HepG2 (cell line): ENCODE measurements around the gene RCE1. TPM values are rescaled to one million over a fixed set of nuclear protein-coding genes. Genes with fewer than 3 reads are reported as not detected.

Source experiments
- DMAP1 ChIP-seq: IDR thresholded peaks from 2 replicates; pipeline ENCODE4 v1.6.1; 2016
- ETV6 ChIP-seq: sonication (generic); formaldehyde crosslinking; conservative IDR thresholded peaks from 2 replicates; pipeline ENCODE4 v1.4.0; 2020; ENCODE audit warnings: missing genetic modification reagents
- KDM4B ChIP-seq: sonication (generic); formaldehyde crosslinking; IDR thresholded peaks from 2 replicates; pipeline ENCODE4 v1.4.0; 2020; ENCODE audit warnings: missing genetic modification reagents
- KDM6A ChIP-seq: IDR thresholded peaks from 2 replicates; pipeline ENCODE4 v1.6.1; 2016; ENCODE audit warnings: low read depth
- KLF9 ChIP-seq: IDR thresholded peaks from 2 replicates; pipeline ENCODE4 v1.6.1; 2016; ENCODE audit warnings: low read depth
- NCOA1 ChIP-seq: sonication (generic); formaldehyde crosslinking; IDR thresholded peaks from 2 replicates; pipeline ENCODE4 v1.9.0; 2021; ENCODE audit warnings: missing genetic modification reagents
- SALL2 ChIP-seq: sonication (generic); formaldehyde crosslinking; IDR thresholded peaks from 2 replicates; pipeline ENCODE4 v1.8.1; 2023; ENCODE audit warnings: mild to moderate bottlenecking, missing genetic modification reagents, inconsistent platforms
- SMAD9 ChIP-seq: sonication (generic); formaldehyde crosslinking; IDR thresholded peaks from 2 replicates; pipeline ENCODE4 v1.5.1; 2020; ENCODE audit warnings: mild to moderate bottlenecking, missing genetic modification reagents
- SOX5 ChIP-seq: IDR thresholded peaks from 2 replicates; pipeline ENCODE4 v1.6.1; 2016; ENCODE audit warnings: borderline replicate concordance
- SRF ChIP-seq: IDR thresholded peaks from 2 replicates; pipeline ENCODE4 v1.6.1; 2011; ENCODE audit warnings: mild to moderate bottlenecking, low read depth, low read length, moderate library complexity
- SRSF9 ChIP-seq: fragments of 200-400 bp; formaldehyde crosslinking; IDR thresholded peaks from 2 replicates; pipeline ENCODE4 v1.6.1; 2018; ENCODE audit warnings: borderline replicate concordance, mild to moderate bottlenecking, low read depth, low read length; ENCODE audit not compliant: insufficient read depth, poor library complexity, severe bottlenecking
- TCF12 ChIP-seq, 2 experiments: fragments of 450-650 bp in 1 of 2; sonication (generic) in 1 of 2; formaldehyde crosslinking in 1 of 2; IDR thresholded peaks; 2 replicates each; pipeline versions ENCODE4 v1.6.1 to v1.8.0; 2017 to 2022; ENCODE audit warnings: antibody characterized with exemption in 1 of 2, mild to moderate bottlenecking in 1 of 2, missing genetic modification reagents in 1 of 2, moderate library complexity in 1 of 2
- ZIK1 ChIP-seq: sonication (generic); formaldehyde crosslinking; IDR thresholded peaks from 2 replicates; pipeline ENCODE4 v1.5.0; 2020; ENCODE audit warnings: mild to moderate bottlenecking, low read depth, missing genetic modification reagents, borderline replicate concordance
- ZNF256 ChIP-seq: sonication (generic); formaldehyde crosslinking; conservative IDR thresholded peaks from 2 replicates; pipeline ENCODE4 v1.4.0; 2020; ENCODE audit warnings: missing genetic modification reagents
- ZNF556 ChIP-seq: sonication (generic); formaldehyde crosslinking; IDR thresholded peaks from 2 replicates; pipeline ENCODE4 v1.4.0; 2020; ENCODE audit warnings: mild to moderate bottlenecking, missing genetic modification reagents, borderline replicate concordance
- ZNF557 ChIP-seq: sonication (generic); formaldehyde crosslinking; IDR thresholded peaks from 2 replicates; pipeline ENCODE4 v1.4.0; 2020; ENCODE audit warnings: missing genetic modification reagents
- ZNF569 ChIP-seq: sonication (generic); formaldehyde crosslinking; IDR thresholded peaks from 2 replicates; pipeline ENCODE4 v1.5.0; 2020; ENCODE audit warnings: mild to moderate bottlenecking, missing genetic modification reagents, moderate library complexity, borderline replicate concordance
- polyA plus RNA-seq, 8 experiments: library from polyadenylated mRNA; depleted of rRNA in 3 of 8; stranded (reverse) in 7 of 8; unstranded in 1 of 8; fragments of >200 nt; fragmentation: Illumina TruSeq in 4 of 8; extraction: Trizol in 4 of 8; gene quantifications; 2 replicates each; pipeline versions ENCODE4 v1.2.1 to v1.2.3, GENCODE V29; 2011 to 2016; ENCODE audit warnings: low read depth in 4 of 8, missing spikeins in 1 of 8, mixed read lengths in 1 of 8; ENCODE audit not compliant: insufficient read depth in 1 of 8
- total RNA-seq, 5 experiments: library from RNA; depleted of rRNA; stranded (reverse); fragments of >200 nt; fragmentation: Illumina TruSeq; extraction: Trizol; gene quantifications; 2 replicates each; pipeline ENCODE4 v1.2.3, GENCODE V29; 2016; ENCODE audit warnings: low read depth in 1 of 5
- TF ChIP-seq, protein P1 (sequence below): sonication (generic); formaldehyde crosslinking; IDR thresholded peaks from 2 replicates; pipeline ENCODE4 v1.8.0; 2022; ENCODE audit warnings: missing genetic modification reagents, mild to moderate bottlenecking, borderline replicate concordance
- TF ChIP-seq, protein P2 (sequence below): IDR thresholded peaks from 2 replicates; pipeline ENCODE4 v1.6.1; 2016; ENCODE audit warnings: low read depth
- TF ChIP-seq, protein P3 (sequence below): sonication (generic); formaldehyde crosslinking; IDR thresholded peaks from 2 replicates; pipeline ENCODE4 v1.4.0; 2020; ENCODE audit warnings: missing genetic modification reagents, mild to moderate bottlenecking, borderline replicate concordance
- TF ChIP-seq, protein P4 (sequence below): fragments of 450-650 bp; IDR thresholded peaks from 2 replicates; pipeline ENCODE4 v1.6.1; 2017
- TF ChIP-seq, protein P5 (sequence below): sonication (generic); formaldehyde crosslinking; IDR thresholded peaks from 2 replicates; pipeline ENCODE4 v1.5.1; 2020; ENCODE audit warnings: mild to moderate bottlenecking, moderate library complexity, missing genetic modification reagents

RCE1 gene
- total and polyA plus RNA-seq, 2 of the 13 experiments (the other 11 are each of a cell fraction or from before 2014, with no cell fraction given) = 22.2 to 22.4 TPM

DNA sequence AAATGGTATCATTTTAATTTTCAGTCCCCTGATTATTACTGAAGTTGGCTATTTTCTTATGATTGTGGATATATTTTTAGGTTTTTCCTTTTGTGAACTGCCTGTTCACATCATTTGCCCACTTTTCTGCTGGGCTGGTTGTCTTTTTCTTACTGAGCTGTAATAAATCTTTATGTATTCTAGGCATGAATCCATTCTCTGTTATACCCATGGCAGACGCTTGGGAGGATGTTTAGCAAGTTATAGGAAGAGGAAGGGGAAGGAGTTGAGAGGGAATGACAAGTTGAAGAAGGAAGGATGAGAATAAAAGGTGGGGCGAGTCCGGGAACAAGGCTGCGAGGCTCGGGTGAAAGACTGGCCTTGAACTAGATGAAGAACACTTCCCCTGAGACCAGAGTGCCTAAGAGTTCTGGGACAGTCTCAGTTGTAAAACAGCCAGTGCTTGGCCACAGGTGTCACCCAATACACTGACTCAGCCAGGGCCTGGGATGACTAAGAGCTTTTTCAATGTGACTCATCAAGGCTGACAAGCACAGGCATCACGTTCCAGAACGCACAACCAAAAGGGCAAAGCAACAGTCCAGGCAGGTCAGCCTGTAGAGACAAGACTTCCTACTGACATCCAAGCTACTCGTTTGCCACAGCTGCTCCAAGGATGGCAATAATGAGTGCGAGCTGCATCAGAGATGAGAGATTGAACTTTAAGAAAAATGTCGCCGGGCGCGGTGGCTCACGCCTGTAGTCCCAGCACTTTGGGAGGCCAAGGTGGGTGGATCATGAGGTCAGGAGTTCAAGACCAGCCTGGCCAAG is 48.8 kb downstream of the RCE1 start (continued):
- TF ChIP-seq ZNF569 (CRISPR knock-in tag) (no peak), ETV6 (CRISPR knock-in tag) (no peak), TCF12 (IDR thresholded peaks at IDR 0.05) (no peak), TCF12 (CRISPR knock-in tag; IDR thresholded peaks at IDR 0.05) (no peak), SMAD9 (CRISPR knock-in tag) (no peak), KDM6A (no peak), SOX5 (CRISPR knock-in tag) (peak; percentile 62; the same call in 1 of the 2 replicates), ZNF256 (CRISPR knock-in tag) (no peak), DMAP1 (no peak), ZNF557 (CRISPR knock-in tag) (no peak), ZNF556 (no peak), KLF9 (no peak), ZIK1 (CRISPR knock-in tag) (no peak), SRF (no peak), SRSF9 (no peak), KDM4B (no peak), NCOA1 (CRISPR knock-in tag) (no peak), SALL2 (CRISPR knock-in tag) (no peak)
- TF ChIP-seq, protein P1, sequence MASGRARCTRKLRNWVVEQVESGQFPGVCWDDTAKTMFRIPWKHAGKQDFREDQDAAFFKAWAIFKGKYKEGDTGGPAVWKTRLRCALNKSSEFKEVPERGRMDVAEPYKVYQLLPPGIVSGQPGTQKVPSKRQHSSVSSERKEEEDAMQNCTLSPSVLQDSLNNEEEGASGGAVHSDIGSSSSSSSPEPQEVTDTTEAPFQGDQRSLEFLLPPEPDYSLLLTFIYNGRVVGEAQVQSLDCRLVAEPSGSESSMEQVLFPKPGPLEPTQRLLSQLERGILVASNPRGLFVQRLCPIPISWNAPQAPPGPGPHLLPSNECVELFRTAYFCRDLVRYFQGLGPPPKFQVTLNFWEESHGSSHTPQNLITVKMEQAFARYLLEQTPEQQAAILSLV (CRISPR knock-in tag) = no peak
- TF ChIP-seq, protein P2, sequence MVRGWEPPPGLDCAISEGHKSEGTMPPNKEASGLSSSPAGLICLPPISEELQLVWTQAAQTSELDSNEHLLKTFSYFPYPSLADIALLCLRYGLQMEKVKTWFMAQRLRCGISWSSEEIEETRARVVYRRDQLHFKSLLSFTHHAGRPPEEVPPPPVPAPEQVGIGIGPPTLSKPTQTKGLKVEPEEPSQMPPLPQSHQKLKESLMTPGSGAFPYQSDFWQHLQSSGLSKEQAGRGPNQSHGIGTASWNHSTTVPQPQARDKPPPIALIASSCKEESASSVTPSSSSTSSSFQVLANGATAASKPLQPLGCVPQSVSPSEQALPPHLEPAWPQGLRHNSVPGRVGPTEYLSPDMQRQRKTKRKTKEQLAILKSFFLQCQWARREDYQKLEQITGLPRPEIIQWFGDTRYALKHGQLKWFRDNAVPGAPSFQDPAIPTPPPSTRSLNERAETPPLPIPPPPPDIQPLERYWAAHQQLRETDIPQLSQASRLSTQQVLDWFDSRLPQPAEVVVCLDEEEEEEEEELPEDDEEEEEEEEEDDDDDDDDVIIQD = peak; percentile 61
- TF ChIP-seq, protein P3, sequence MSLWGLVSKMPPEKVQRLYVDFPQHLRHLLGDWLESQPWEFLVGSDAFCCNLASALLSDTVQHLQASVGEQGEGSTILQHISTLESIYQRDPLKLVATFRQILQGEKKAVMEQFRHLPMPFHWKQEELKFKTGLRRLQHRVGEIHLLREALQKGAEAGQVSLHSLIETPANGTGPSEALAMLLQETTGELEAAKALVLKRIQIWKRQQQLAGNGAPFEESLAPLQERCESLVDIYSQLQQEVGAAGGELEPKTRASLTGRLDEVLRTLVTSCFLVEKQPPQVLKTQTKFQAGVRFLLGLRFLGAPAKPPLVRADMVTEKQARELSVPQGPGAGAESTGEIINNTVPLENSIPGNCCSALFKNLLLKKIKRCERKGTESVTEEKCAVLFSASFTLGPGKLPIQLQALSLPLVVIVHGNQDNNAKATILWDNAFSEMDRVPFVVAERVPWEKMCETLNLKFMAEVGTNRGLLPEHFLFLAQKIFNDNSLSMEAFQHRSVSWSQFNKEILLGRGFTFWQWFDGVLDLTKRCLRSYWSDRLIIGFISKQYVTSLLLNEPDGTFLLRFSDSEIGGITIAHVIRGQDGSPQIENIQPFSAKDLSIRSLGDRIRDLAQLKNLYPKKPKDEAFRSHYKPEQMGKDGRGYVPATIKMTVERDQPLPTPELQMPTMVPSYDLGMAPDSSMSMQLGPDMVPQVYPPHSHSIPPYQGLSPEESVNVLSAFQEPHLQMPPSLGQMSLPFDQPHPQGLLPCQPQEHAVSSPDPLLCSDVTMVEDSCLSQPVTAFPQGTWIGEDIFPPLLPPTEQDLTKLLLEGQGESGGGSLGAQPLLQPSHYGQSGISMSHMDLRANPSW (CRISPR knock-in tag) = no peak
- TF ChIP-seq, protein P4, sequence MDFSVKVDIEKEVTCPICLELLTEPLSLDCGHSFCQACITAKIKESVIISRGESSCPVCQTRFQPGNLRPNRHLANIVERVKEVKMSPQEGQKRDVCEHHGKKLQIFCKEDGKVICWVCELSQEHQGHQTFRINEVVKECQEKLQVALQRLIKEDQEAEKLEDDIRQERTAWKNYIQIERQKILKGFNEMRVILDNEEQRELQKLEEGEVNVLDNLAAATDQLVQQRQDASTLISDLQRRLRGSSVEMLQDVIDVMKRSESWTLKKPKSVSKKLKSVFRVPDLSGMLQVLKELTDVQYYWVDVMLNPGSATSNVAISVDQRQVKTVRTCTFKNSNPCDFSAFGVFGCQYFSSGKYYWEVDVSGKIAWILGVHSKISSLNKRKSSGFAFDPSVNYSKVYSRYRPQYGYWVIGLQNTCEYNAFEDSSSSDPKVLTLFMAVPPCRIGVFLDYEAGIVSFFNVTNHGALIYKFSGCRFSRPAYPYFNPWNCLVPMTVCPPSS = no peak
- TF ChIP-seq, protein P5, sequence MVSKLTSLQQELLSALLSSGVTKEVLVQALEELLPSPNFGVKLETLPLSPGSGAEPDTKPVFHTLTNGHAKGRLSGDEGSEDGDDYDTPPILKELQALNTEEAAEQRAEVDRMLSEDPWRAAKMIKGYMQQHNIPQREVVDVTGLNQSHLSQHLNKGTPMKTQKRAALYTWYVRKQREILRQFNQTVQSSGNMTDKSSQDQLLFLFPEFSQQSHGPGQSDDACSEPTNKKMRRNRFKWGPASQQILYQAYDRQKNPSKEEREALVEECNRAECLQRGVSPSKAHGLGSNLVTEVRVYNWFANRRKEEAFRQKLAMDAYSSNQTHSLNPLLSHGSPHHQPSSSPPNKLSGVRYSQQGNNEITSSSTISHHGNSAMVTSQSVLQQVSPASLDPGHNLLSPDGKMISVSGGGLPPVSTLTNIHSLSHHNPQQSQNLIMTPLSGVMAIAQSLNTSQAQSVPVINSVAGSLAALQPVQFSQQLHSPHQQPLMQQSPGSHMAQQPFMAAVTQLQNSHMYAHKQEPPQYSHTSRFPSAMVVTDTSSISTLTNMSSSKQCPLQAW = 0 out of 2 replicates have a peak, but pooled peaks have one; percentile 52
